Liver (tissue), 9 donors: ENCODE data around the gene DCAF8. TPM values are rescaled to one million over a fixed set of nuclear protein-coding genes. Genes with fewer than 3 reads are reported as not detected.

Source experiments
- DNase-seq: peaks from one replicate; pipeline ENCODE4 v3.0.0-alpha.2; 2017; ENCODE audit warnings: low spot score
- H3K27ac ChIP-seq, 2 donors: one replicate each; pipeline ENCODE4 v1.7.0; 2013; ENCODE audit warnings: inconsistent platforms in 2 of 2, low read length in 2 of 2, control low read depth in 1 of 2, low read depth in 1 of 2, mild to moderate bottlenecking in 1 of 2
- H3K27me3 ChIP-seq, 4 donors: one replicate each; pipeline versions ENCODE4 v1.6.1 to v1.7.0; 2013; ENCODE audit warnings: low read length in 3 of 4, inconsistent platforms in 1 of 4, mild to moderate bottlenecking in 1 of 4, moderate library complexity in 1 of 4; ENCODE audit not compliant: control insufficient read depth in 4 of 4, insufficient read depth in 4 of 4
- H3K36me3 ChIP-seq, 4 donors: one replicate each; pipeline versions ENCODE4 v1.6.1 to v1.7.0; 2013; ENCODE audit warnings: low read length in 3 of 4, mild to moderate bottlenecking in 3 of 4, low read depth in 1 of 4, moderate library complexity in 1 of 4; ENCODE audit not compliant: control insufficient read depth in 4 of 4, insufficient read depth in 3 of 4
- H3K4me1 ChIP-seq, 4 donors: one replicate each; pipeline versions ENCODE4 v1.6.1 to v1.7.0; 2013; ENCODE audit warnings: low read length in 3 of 4, mild to moderate bottlenecking in 3 of 4, moderate library complexity in 1 of 4; ENCODE audit not compliant: control insufficient read depth in 4 of 4, insufficient read depth in 4 of 4
- H3K4me3 ChIP-seq, 3 donors: one replicate each; pipeline versions ENCODE4 v1.6.1 to v1.7.0; 2013; ENCODE audit warnings: low read length in 3 of 3, control low read depth in 1 of 3, low read depth in 1 of 3, mild to moderate bottlenecking in 1 of 3
- H3K9ac ChIP-seq, 2 donors: one replicate each; pipeline ENCODE4 v1.7.0; 2013; ENCODE audit warnings: low read length in 2 of 2, mild to moderate bottlenecking in 2 of 2, moderate library complexity in 2 of 2, control low read depth in 1 of 2, low read depth in 1 of 2
- H3K9me3 ChIP-seq, 4 donors: one replicate each; pipeline versions ENCODE4 v1.6.1 to v1.7.0; 2013; ENCODE audit warnings: low read length in 3 of 4; ENCODE audit not compliant: control insufficient read depth in 4 of 4
- EGR1 ChIP-seq, 2 donors: IDR thresholded peaks; 2 replicates each; pipeline ENCODE4 v1.6.1; 2016 to 2018; ENCODE audit warnings: antibody characterized with exemption in 2 of 2, low read depth in 2 of 2
- FOXA1 ChIP-seq: IDR thresholded peaks from 2 replicates; pipeline ENCODE4 v1.6.1; 2016; ENCODE audit warnings: antibody characterized with exemption
- FOXA2 ChIP-seq: IDR thresholded peaks from 2 replicates; pipeline ENCODE4 v1.6.1; 2016; ENCODE audit warnings: antibody characterized with exemption
- GABPA ChIP-seq, 2 donors: IDR thresholded peaks in 1 of 2; conservative IDR thresholded peaks in 1 of 2; 2 replicates each; pipeline ENCODE4 v1.6.1; 2016; ENCODE audit warnings: antibody characterized with exemption in 2 of 2, mild to moderate bottlenecking in 1 of 2, moderate library complexity in 1 of 2
- HNF4A ChIP-seq, 2 donors: conservative IDR thresholded peaks; 2 replicates each; pipeline ENCODE4 v1.6.1; 2016; ENCODE audit warnings: antibody characterized with exemption in 2 of 2, mild to moderate bottlenecking in 2 of 2
- HNF4G ChIP-seq: IDR thresholded peaks from 2 replicates; pipeline ENCODE4 v1.6.1; 2016; ENCODE audit warnings: antibody characterized with exemption
- JUND ChIP-seq, 2 donors: IDR thresholded peaks; 2 replicates each; pipeline ENCODE4 v1.6.1; 2016; ENCODE audit warnings: antibody characterized with exemption in 2 of 2
- NR2F2 ChIP-seq: IDR thresholded peaks from 2 replicates; pipeline ENCODE4 v1.6.1; 2016; ENCODE audit warnings: antibody characterized with exemption
- RAD21 ChIP-seq, 2 donors: IDR thresholded peaks; 2 replicates each; pipeline ENCODE4 v1.6.1; 2016; ENCODE audit warnings: antibody characterized with exemption in 2 of 2, mild to moderate bottlenecking in 2 of 2
- REST ChIP-seq: IDR thresholded peaks from 2 replicates; pipeline ENCODE4 v1.6.1; 2016; ENCODE audit warnings: antibody characterized with exemption, mild to moderate bottlenecking
- SP1 ChIP-seq: IDR thresholded peaks from 2 replicates; pipeline ENCODE4 v1.6.1; 2018; ENCODE audit warnings: antibody characterized with exemption, mild to moderate bottlenecking
- TAF1 ChIP-seq: conservative IDR thresholded peaks from 2 replicates; pipeline ENCODE4 v1.6.1; 2016; ENCODE audit warnings: antibody characterized with exemption, mild to moderate bottlenecking
- YY1 ChIP-seq: IDR thresholded peaks from 2 replicates; pipeline ENCODE4 v1.6.1; 2016; ENCODE audit warnings: antibody characterized with exemption, mild to moderate bottlenecking
- ZBTB33 ChIP-seq: IDR thresholded peaks from 2 replicates; pipeline ENCODE4 v1.6.1; 2016; ENCODE audit warnings: antibody characterized with exemption
- WGBS: extraction: QIAGEN DNeasy Blood & Tissue Kit; methylation state at CpG from one replicate; pipeline ENCODE4 v1.1.7; 2013; 5-methylcytosine and 5-hydroxymethylcytosine counted together
- polyA plus RNA-seq, 2 donors: library from polyadenylated mRNA; stranded (reverse) in 1 of 2; unstranded in 1 of 2; fragments of 200-250 nt in 1 of 2; fragments of >200 nt in 1 of 2; fragmentation: Nextera tagmentation in 1 of 2; extraction: Ambion mirVana in 1 of 2; gene quantifications; one replicate each; pipeline versions ENCODE4 v1.2.1 to v1.2.3, GENCODE V29; 2013 to 2015
- total RNA-seq, 2 donors: library from RNA; depleted of rRNA; stranded (reverse); fragments of >200 nt; gene quantifications; one replicate each; pipeline ENCODE4 v1.2.3, GENCODE V29; 2014
- TF ChIP-seq, protein P1 (sequence below): fragments of 150-350 bp; IDR thresholded peaks from 2 replicates; pipeline ENCODE4 v1.5.1; 2017; ENCODE audit warnings: improper control_type of control experiment, low read depth, low read length; ENCODE audit not compliant: missing input control
- TF ChIP-seq, protein P2 (sequence below): IDR thresholded peaks from 2 replicates; pipeline ENCODE4 v1.6.1; 2016; ENCODE audit warnings: antibody characterized with exemption
- donor health status: healthy.
- donor health status: healthy.
- donor health status: healthy.
- donor health status: healthy.
- donor health status: healthy.

Gene DCAF8
- total and polyA plus RNA-seq, 4 donors, result 80.3 to 199 (median 102) TPM

DNA sequence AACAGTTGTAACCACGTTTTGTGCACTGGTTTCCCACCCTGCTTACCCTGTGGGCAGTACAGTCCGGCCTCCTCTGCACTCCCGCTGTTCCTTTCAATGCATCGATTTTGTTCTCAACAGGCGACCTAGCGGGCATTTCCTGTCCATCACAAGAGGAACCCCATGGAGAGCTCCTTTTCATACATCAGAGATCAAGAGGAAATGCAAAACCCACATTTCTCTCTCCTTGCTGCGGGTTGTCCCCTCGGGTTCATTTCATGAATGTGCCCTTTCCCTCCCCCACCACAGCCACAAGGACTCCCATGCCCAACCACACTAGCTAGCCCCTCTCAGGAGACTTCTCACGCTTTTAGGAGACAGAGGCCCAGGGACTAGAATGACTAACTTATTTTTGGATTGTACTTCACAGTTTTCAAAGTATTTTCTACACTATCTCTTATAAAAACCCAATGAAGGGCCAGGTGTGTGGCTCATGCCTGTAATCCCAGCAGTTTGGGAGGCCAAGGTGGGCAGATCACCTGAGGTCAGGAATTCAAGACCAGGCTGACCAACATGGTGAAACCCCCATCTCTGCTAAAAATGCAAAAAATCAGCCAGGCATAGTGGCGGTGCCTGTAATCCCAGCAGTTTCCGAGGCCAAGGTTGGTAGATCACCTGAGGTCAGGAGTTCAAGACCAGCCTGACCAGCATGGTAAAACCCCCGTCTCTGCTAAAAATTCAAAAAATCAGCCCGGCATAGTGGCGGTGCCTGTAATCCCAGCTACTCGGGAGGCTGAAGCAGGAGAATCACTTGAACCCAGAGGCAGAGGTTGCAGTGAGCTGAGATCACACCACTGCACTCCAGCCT lies 92.6 kb downstream of the DCAF8 start:
- Histone ChIP-seq H3K27ac (no peak overlapping the region), H3K36me3 (no peaks in the 10 kb centered on the region), H3K4me1 (no peaks in the 10 kb centered on the region), H3K9me3 (no peaks in the 10 kb centered on the region), H3K9ac (no peak overlapping the region), H3K27me3 (peaks cover 0 to 2% (median 0%) of the 10 kb centered on the region in 4 donors), H3K4me3 (no peak overlapping the region)
- no peak for TF ChIP-seq NR2F2
- TF ChIP-seq, protein P1, sequence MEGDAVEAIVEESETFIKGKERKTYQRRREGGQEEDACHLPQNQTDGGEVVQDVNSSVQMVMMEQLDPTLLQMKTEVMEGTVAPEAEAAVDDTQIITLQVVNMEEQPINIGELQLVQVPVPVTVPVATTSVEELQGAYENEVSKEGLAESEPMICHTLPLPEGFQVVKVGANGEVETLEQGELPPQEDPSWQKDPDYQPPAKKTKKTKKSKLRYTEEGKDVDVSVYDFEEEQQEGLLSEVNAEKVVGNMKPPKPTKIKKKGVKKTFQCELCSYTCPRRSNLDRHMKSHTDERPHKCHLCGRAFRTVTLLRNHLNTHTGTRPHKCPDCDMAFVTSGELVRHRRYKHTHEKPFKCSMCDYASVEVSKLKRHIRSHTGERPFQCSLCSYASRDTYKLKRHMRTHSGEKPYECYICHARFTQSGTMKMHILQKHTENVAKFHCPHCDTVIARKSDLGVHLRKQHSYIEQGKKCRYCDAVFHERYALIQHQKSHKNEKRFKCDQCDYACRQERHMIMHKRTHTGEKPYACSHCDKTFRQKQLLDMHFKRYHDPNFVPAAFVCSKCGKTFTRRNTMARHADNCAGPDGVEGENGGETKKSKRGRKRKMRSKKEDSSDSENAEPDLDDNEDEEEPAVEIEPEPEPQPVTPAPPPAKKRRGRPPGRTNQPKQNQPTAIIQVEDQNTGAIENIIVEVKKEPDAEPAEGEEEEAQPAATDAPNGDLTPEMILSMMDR, result no peak
- no peak for TF ChIP-seq FOXA2
- 57% methylated on average over 15 of the region's 15 CpGs for WGBS
- no peak for DNase-seq

GRCh38 chr1:160168609-160169369 lies 93.6 kb downstream of the DCAF8 start:
- H3K4me1 ChIP-seq, result no peaks in the 10 kb centered on the region
- H3K9ac ChIP-seq, result no peak overlapping the region
- H3K4me3 ChIP-seq, result no peak overlapping the region
- no peak for DNase-seq
- H3K27ac ChIP-seq, result no peak overlapping the region
- TF ChIP-seq FOXA1 (no peak), NR2F2 (no peak), ZBTB33 (no peak), YY1 (no peak), HNF4G (no peak), EGR1 (IDR thresholded peaks at IDR 0.05; ENCODE audit: low read depth in 2 of 2) (no peak), HNF4A (conservative IDR thresholded peaks at IDR 0.05) (no peak), RAD21 (IDR thresholded peaks at IDR 0.05) (no peak), SP1 (no peak), GABPA (IDR thresholded peaks at IDR 0.05 in 1 of 2, conservative IDR thresholded peaks at IDR 0.05 in 1 of 2) (no peak), REST (no peak), JUND (IDR thresholded peaks at IDR 0.05) (no peak), TAF1 (no peak)
- TF ChIP-seq, protein P2, sequence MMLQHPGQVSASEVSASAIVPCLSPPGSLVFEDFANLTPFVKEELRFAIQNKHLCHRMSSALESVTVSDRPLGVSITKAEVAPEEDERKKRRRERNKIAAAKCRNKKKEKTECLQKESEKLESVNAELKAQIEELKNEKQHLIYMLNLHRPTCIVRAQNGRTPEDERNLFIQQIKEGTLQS, result no peak
- TF ChIP-seq, protein P1, result no peak
- H3K27me3 ChIP-seq, result peaks cover 0 to 2% (median 0%) of the 10 kb centered on the region in 4 donors
- no peaks in the 10 kb centered on the region for H3K36me3 ChIP-seq
- 91% methylated on average over 13 of the region's 13 CpGs for WGBS
- no peaks in the 10 kb centered on the region for H3K9me3 ChIP-seq
